ENCODE measurements around the gene CDH23. TPM values are rescaled to one million over a fixed set of nuclear protein-coding genes. Genes with fewer than 3 reads are reported as not detected.

CDH23 gene
- polyA plus RNA-seq, 4 donors, result 0.75 to 2.0 (median 1.3) TPM

GRCh38 chr10:71437537-71438092 lies 40.9 kb downstream of the CDH23 start:
- no peak for DNase-seq (ENCODE audit: low read depth in 4 of 4, low spot score in 2 of 4)

- DNase-seq (ENCODE audit: low read depth in 4 of 4, low spot score in 2 of 4), result no peak
These were observed 42.0 kb downstream of the CDH23 start for GRCh38 chr10:71438761-71439160.

GRCh38 chr10:71439670-71440425 lies 43.1 kb downstream of the CDH23 start:
- DNase-seq (ENCODE audit: low read depth in 4 of 4, low spot score in 2 of 4), result no peak

- no peak for DNase-seq (ENCODE audit: low read depth in 4 of 4, low spot score in 2 of 4)
These were observed 43.9 kb downstream of the CDH23 start for GRCh38 chr10:71440506-71441035.

- no peak for DNase-seq (ENCODE audit: low read depth in 4 of 4, low spot score in 2 of 4)
These were observed 45.3 kb downstream of the CDH23 start for GRCh38 chr10:71442000-71442399.

GRCh38 chr10:71442859-71443570 lies 46.3 kb downstream of the CDH23 start:
- no peak for DNase-seq (ENCODE audit: low read depth in 4 of 4, low spot score in 2 of 4)

- DNase-seq (ENCODE audit: low read depth in 4 of 4, low spot score in 2 of 4), result no peak
These were observed 47.0 kb downstream of the CDH23 start for GRCh38 chr10:71443676-71444075.

GRCh38 chr10:71444284-71445054 lies 47.7 kb downstream of the CDH23 start:
- DNase-seq (ENCODE audit: low read depth in 4 of 4, low spot score in 2 of 4), result no peak

GRCh38 chr10:71447676-71448075 lies 51.0 kb downstream of the CDH23 start:
- no peak for DNase-seq (ENCODE audit: low read depth in 4 of 4, low spot score in 2 of 4)

GRCh38 chr10:71448146-71448545 lies 51.4 kb downstream of the CDH23 start:
- DNase-seq (ENCODE audit: low read depth in 4 of 4, low spot score in 2 of 4), result no peak

GRCh38 chr10:71449026-71449425 lies 52.3 kb downstream of the CDH23 start:
- no peak for DNase-seq (ENCODE audit: low read depth in 4 of 4, low spot score in 2 of 4)

- DNase-seq (ENCODE audit: low read depth in 4 of 4, low spot score in 2 of 4), result no peak
These were observed 55.0 kb downstream of the CDH23 start for GRCh38 chr10:71451754-71452153.

- no peak for DNase-seq (ENCODE audit: low read depth in 4 of 4, low spot score in 2 of 4)
These were observed 56.5 kb downstream of the CDH23 start for GRCh38 chr10:71453186-71453585.

- no peak for DNase-seq (ENCODE audit: low read depth in 4 of 4, low spot score in 2 of 4)
These were observed 57.6 kb downstream of the CDH23 start for GRCh38 chr10:71454347-71454746.

- DNase-seq (ENCODE audit: low read depth in 4 of 4, low spot score in 2 of 4), result no peak
These were observed 58.3 kb downstream of the CDH23 start for GRCh38 chr10:71455035-71455434.

GRCh38 chr10:71456631-71457030 lies 59.9 kb downstream of the CDH23 start:
- no peak for DNase-seq (ENCODE audit: low read depth in 4 of 4, low spot score in 2 of 4)

GRCh38 chr10:71457908-71458307 lies 61.2 kb downstream of the CDH23 start:
- DNase-seq (ENCODE audit: low read depth in 4 of 4, low spot score in 2 of 4), result no peak

- no peak for DNase-seq (ENCODE audit: low read depth in 4 of 4, low spot score in 2 of 4)
These were observed 61.7 kb downstream of the CDH23 start for GRCh38 chr10:71458387-71458786.

- no peak for DNase-seq (ENCODE audit: low read depth in 4 of 4, low spot score in 2 of 4)
These were observed 62.8 kb downstream of the CDH23 start for GRCh38 chr10:71459513-71459912.

- DNase-seq (ENCODE audit: low read depth in 4 of 4, low spot score in 2 of 4), result no peak
These were observed 63.9 kb downstream of the CDH23 start for GRCh38 chr10:71460615-71461014.

- no peak for DNase-seq (ENCODE audit: low read depth in 4 of 4, low spot score in 2 of 4)
These were observed 64.7 kb downstream of the CDH23 start for GRCh38 chr10:71461457-71461856.
